ENCODE results near the gene NINJ1. TPM values are rescaled to one million over a fixed set of nuclear protein-coding genes. Genes with fewer than 3 reads are reported as not detected.

Gene NINJ1
- total and polyA plus RNA-seq, 2 donors (not counting 1 experiment from before 2014, with no cell fraction given), result 8.3 to 13.2 TPM

DNA sequence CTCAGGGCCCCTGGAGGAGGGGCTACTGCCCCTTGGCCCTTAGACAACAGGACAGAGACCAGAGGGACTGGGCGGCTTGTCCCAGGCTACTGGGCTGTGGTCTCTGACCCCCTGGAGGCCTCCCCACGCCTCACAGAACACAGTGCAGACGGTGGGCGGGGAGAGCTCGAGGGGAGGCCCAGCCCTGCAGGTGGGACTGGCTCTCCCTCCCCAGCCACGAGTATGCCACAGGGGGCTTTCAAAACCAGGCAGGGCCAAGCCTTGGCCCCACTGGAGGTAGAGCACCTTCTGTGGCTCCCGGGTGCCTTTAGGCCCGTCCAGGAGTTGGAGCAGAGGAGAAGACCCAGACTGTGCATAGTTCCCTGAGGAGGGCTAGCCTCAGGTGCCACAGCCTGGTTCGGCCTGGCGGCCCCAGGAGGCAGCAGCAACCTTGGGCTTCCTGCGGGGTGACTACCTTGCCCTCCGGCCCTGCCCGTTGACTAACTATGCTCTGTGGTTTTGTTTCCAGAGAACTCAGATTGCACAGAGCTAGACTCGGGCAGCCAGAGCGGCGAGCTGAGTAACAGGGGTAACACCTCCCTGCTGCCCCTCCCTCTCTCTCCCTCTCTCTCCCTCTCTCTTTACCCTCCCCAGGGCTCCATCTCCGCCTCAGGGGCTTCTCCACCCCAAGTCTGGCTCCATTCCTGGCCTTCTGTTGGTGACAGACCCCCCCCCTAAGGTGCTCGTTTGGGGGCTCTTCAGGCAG lies 22.5 kb downstream of the NINJ1 start:
- H4K20me1 ChIP-seq (ENCODE audit: control insufficient read depth, insufficient read depth, low read length, poor library complexity, severe bottlenecking), result peaks cover 5% of the 10 kb centered on the region
- TF ChIP-seq EZH2 (IDR thresholded peaks at IDR 0.05; ENCODE audit: borderline replicate concordance, insufficient read depth, low read depth, low read length, poor library complexity, severe bottlenecking), result no peak
- TF ChIP-seq, protein P1, sequence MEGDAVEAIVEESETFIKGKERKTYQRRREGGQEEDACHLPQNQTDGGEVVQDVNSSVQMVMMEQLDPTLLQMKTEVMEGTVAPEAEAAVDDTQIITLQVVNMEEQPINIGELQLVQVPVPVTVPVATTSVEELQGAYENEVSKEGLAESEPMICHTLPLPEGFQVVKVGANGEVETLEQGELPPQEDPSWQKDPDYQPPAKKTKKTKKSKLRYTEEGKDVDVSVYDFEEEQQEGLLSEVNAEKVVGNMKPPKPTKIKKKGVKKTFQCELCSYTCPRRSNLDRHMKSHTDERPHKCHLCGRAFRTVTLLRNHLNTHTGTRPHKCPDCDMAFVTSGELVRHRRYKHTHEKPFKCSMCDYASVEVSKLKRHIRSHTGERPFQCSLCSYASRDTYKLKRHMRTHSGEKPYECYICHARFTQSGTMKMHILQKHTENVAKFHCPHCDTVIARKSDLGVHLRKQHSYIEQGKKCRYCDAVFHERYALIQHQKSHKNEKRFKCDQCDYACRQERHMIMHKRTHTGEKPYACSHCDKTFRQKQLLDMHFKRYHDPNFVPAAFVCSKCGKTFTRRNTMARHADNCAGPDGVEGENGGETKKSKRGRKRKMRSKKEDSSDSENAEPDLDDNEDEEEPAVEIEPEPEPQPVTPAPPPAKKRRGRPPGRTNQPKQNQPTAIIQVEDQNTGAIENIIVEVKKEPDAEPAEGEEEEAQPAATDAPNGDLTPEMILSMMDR (IDR thresholded peaks at IDR 0.05), result no peak
- ChIA-PET POLR2A (no interaction called here), CTCF (interaction anchor here (0.8 to 5.6 kb wide), 5 partner anchors 8 to 191 kb away, joined by 3 to 53 read pairs (median 6); no protein-coding TSS in a partner anchor)
- peaks cover 0 to 11% of the 10 kb centered on the region in 2 experiments for H3K36me3 ChIP-seq (replicated peaks in 1 of 2; ENCODE audit: control extremely low read depth in 1 of 2, control insufficient read depth in 1 of 2, extremely low read depth in 1 of 2, insufficient read depth in 2 of 2, low read length in 1 of 2)
- H3K4me1 ChIP-seq (ENCODE audit: control insufficient read depth in 2 of 2, insufficient read depth in 2 of 2, low read length in 2 of 2), result peaks cover 21 to 29% of the 10 kb centered on the region in 2 donors
- H3K27me3 Mint-ChIP-seq, result no peaks in the 10 kb centered on the region
- no peak overlapping the region for H3K27ac ChIP-seq (ENCODE audit: low read length in 2 of 2)
- DNase-seq (no peak), ATAC-seq (ENCODE audit: low read depth) (no peak)
- WGBS (ENCODE audit: insufficient coverage), result 48% methylated on average over 18 of the region's 18 CpGs
- H3K4me3 Mint-ChIP-seq, result no peak overlapping the region
- peaks cover 30% of the 10 kb centered on the region for H3K4me1 Mint-ChIP-seq
- H3K4me2 ChIP-seq (replicated peaks; ENCODE audit: low read depth, low read length, poor library complexity, severe bottlenecking), result peak overlapping the region; percentile 27
- H3K27me3 ChIP-seq (replicated peaks in 1 of 4; ENCODE audit: control extremely low read depth in 1 of 4, control insufficient read depth in 3 of 4, insufficient read depth in 4 of 4, low read length in 3 of 4), result no peaks in the 10 kb centered on the region
- H3K4me3 ChIP-seq (ENCODE audit: control extremely low read depth in 1 of 5, extremely low read depth in 1 of 5, insufficient read depth in 1 of 5, low read depth in 2 of 5, low read length in 4 of 5), result no peak overlapping the region
- no peak overlapping the region for H3K9ac ChIP-seq (ENCODE audit: low read length)
- no peak overlapping the region for H2AFZ ChIP-seq (ENCODE audit: insufficient read depth, low read depth, low read length, poor library complexity, severe bottlenecking)
- intact Hi-C loops (cut with micrococcal nuclease), result no loop called here
- H3K79me2 ChIP-seq (ENCODE audit: control insufficient read depth, insufficient read depth, low read length), result peaks cover 32% of the 10 kb centered on the region
- no peaks in the 10 kb centered on the region for H3K9me3 ChIP-seq (ENCODE audit: control extremely low read depth in 1 of 3, control insufficient read depth in 2 of 3, insufficient read depth in 1 of 3, low read length in 2 of 3)
- H3K9me3 Mint-ChIP-seq (ENCODE audit: insufficient read depth), result no peaks in the 10 kb centered on the region
- no peak overlapping the region for H3K27ac Mint-ChIP-seq

DNA sequence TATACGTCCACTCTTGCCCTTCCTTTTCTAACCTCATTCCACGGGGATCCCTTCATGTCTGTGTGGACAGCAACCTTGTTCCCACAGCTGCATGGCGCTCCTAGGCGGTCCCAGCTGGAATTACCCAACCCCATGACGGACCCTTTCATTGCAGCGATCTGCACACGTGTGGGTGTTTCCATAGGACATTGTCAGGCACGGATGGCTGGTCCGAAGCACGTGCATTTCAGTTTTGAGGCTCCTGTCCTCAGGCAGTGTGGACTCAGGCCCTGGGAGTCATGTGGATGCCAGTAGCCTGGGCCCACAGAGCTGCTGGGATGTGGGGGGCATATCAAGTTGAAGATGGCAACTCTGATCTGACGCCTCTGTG lies 23.1 kb downstream of the NINJ1 start:
- H3K9me3 ChIP-seq (ENCODE audit: control extremely low read depth in 1 of 3, control insufficient read depth in 2 of 3, insufficient read depth in 1 of 3, low read length in 2 of 3), result no peaks in the 10 kb centered on the region
- TF ChIP-seq EZH2 (IDR thresholded peaks at IDR 0.05; ENCODE audit: borderline replicate concordance, insufficient read depth, low read depth, low read length, poor library complexity, severe bottlenecking), result no peak
- TF ChIP-seq, protein P1 (IDR thresholded peaks at IDR 0.05), result no peak
- no peaks in the 10 kb centered on the region for H3K27me3 ChIP-seq (replicated peaks in 1 of 4; ENCODE audit: control extremely low read depth in 1 of 4, control insufficient read depth in 3 of 4, insufficient read depth in 4 of 4, low read length in 3 of 4)
- Mint-ChIP-seq H3K27me3 (no peaks in the 10 kb centered on the region), H3K4me1 (peaks cover 30% of the 10 kb centered on the region), H3K27ac (no peak overlapping the region), H3K9me3 (ENCODE audit: insufficient read depth) (no peaks in the 10 kb centered on the region), H3K4me3 (no peak overlapping the region)
- no peak overlapping the region for H3K27ac ChIP-seq (ENCODE audit: low read length in 2 of 2)
- H4K20me1 ChIP-seq (ENCODE audit: control insufficient read depth, insufficient read depth, low read length, poor library complexity, severe bottlenecking), result peaks cover 5% of the 10 kb centered on the region
- H3K79me2 ChIP-seq (ENCODE audit: control insufficient read depth, insufficient read depth, low read length), result peaks cover 38% of the 10 kb centered on the region
- peaks cover 21 to 29% of the 10 kb centered on the region in 2 donors for H3K4me1 ChIP-seq (ENCODE audit: control insufficient read depth in 2 of 2, insufficient read depth in 2 of 2, low read length in 2 of 2)
- DNase-seq (no peak), ATAC-seq (ENCODE audit: low read depth) (no peak)
- peaks cover 0 to 11% of the 10 kb centered on the region in 2 experiments for H3K36me3 ChIP-seq (replicated peaks in 1 of 2; ENCODE audit: control extremely low read depth in 1 of 2, control insufficient read depth in 1 of 2, extremely low read depth in 1 of 2, insufficient read depth in 2 of 2, low read length in 1 of 2)
- no peak overlapping the region for H2AFZ ChIP-seq (ENCODE audit: insufficient read depth, low read depth, low read length, poor library complexity, severe bottlenecking)
- intact Hi-C loops (cut with micrococcal nuclease), result no loop called here
- H3K4me2 ChIP-seq (replicated peaks; ENCODE audit: low read depth, low read length, poor library complexity, severe bottlenecking), result peak overlapping the region; percentile 27
- H3K9ac ChIP-seq (ENCODE audit: low read length), result no peak overlapping the region
- 72% methylated on average over 11 of the region's 11 CpGs for WGBS (ENCODE audit: insufficient coverage)
- CTCF ChIA-PET, result interaction anchor here (0.8 to 5.6 kb wide), 6 partner anchors 8 to 191 kb away, joined by 3 to 53 read pairs (median 18); no protein-coding TSS in a partner anchor
- POLR2A ChIA-PET, result no interaction called here
- H3K4me3 ChIP-seq (ENCODE audit: control extremely low read depth in 1 of 5, extremely low read depth in 1 of 5, insufficient read depth in 1 of 5, low read depth in 2 of 5, low read length in 4 of 5), result no peak overlapping the region
